M059J (cell line): ENCODE results near the gene CT47A1. TPM values are rescaled to one million over a fixed set of nuclear protein-coding genes. Genes with fewer than 3 reads are reported as not detected.
"Not testable (repeated sequence)": the region's sequence is repeated elsewhere in the genome, so short reads cannot be mapped to it uniquely, and the experiment has no call there.

Experiments used
- DNase-seq: peaks from one replicate; pipeline ENCODE4 v3.0.0-alpha.2; 2012; ENCODE audit warnings: low read depth
- total RNA-seq: library from RNA; depleted of rRNA; stranded (reverse); fragments of >200 nt; shearing (Covaris generic); gene quantifications from 2 replicates; pipeline ENCODE4 v1.2.3, GENCODE V29; 2014; rRNA removed

Gene CT47A1
- not detected in 2 replicates for total RNA-seq

DNA sequence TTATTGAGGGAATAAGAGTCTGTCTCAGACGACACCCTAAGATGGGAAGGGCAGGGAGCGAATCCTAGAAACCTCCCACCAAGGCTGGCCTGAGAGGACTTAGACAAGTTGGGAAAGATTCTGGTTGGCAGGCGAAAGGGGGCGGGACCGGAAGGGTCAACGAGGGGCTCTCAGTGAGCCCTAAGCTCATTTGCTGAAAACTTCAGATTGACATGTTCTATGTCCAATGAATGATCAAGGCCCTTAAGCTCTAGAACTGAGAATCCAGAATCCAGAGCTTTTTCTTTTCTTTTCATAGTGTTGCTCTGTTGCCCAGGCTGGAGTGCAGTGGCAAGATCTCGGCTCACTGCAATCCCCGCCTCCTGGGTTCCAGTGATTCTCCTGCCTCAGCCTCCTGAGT is at the start of gene CT47A1:
Gene CT47A1 (minus strand): TSS at position 101 of the 400 bp plus-strand sequence. CDS start 231 bp downstream, outside the sequence.
- not testable (repeated sequence) for DNase-seq

DNA sequence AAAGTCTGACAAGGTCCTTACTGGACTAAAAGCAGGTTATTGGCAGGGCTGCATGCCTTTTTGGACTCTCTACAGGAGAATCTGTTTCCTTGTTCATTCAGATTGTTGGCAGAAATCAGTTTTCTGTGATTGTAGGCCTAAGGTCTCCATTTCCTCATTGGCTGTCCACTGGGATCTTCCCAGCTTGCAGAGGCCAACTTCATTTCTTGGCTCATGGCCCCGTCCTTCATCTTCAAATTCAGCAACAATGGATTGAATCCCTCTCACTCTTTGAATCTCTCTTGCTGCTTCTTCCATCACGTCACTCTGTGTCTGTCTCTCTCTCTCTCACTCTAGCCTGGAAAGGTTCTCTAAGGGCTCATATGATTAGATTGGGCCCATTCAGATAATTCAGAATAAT is 47.0 kb upstream of the CT47A1 start:
- DNase-seq, result no peak

DNA sequence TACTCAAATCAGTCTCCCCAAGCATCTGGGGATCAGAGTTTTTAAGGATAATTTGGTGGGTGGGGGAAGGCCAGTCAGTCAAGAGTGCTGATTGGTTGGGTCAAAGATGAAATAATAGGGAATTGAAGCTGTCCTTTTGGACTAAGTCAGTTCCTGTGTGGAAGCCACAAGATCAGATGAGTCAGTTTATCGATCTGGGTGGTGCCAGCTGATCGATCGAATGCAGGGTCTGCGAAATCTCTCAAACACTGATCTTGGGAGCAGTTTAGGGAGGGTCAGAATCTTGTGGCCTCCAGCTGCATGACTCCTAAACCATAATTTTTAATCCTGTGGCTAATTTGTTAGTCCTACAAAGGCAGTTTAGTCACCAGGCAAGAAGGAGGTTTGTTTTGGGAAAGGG is 44.5 kb upstream of the CT47A1 start:
- no peak for DNase-seq

DNA sequence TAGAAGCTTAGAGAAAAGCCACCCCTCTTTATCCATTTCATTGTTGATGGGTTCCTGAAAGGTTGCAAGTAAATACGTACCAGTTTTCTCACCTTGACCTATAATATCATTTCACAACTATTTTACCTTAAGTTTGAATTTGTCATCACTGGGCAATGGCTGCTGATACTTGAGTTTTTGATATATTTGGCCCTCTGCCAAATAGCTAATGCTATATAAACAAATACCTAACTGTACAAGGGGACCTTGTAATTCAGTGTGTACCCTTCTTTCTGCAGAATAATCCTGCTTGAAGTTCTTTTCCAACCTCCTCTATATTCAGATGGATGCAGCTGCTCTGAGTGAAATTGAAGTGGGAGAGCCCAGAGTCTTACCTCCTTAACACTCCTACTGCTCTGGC is 42.9 kb upstream of the CT47A1 start:
- DNase-seq, result no peak

DNA sequence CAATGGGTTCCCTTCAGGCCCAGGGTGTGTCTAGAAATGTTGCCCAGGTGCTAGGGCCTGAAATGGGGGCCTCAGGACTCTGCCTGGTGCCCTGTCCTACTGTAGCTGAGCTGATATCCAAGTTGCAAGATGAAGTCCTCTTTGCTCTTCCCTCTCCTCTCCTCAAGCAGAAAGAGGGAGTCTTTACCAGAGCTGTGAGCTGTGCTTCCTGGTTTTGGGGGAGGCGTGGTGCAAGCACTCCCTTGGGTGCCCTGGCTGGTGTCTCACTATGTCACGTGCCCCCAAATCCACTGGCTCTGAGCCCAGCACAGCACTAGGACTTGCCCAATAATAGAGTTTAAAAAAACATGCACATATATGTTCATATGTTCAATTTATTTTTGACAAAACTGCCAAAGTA is 29.3 kb upstream of the CT47A1 start:
- no peak for DNase-seq

DNA sequence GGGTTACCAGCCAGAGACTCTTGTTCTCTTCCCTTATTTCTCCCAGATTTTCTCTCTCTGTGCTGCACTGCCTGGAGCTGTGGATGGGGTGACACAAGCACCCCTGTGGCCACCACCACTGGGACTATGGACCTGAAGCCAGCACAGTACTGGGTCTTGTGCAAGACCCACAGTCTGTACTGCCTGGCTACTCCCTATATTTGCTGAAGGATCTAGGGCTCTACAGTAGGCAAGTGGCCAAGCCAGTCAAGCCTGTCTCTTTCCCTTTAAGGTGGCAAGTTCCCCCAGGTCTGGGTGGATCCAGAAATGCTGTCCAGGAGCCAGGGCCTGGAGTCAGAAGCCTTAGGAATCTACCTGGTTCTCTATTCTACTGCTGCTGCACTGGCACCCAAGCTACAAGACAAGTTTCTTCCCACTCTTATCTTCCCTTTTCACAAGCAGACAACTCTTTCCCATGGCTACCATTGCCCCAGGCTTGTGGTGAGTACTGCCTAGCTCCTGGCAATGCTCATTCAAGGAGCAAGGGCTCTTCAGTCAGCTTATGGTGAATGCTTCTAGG is 28.4 kb upstream of the CT47A1 start:
- DNase-seq, result no peak

DNA sequence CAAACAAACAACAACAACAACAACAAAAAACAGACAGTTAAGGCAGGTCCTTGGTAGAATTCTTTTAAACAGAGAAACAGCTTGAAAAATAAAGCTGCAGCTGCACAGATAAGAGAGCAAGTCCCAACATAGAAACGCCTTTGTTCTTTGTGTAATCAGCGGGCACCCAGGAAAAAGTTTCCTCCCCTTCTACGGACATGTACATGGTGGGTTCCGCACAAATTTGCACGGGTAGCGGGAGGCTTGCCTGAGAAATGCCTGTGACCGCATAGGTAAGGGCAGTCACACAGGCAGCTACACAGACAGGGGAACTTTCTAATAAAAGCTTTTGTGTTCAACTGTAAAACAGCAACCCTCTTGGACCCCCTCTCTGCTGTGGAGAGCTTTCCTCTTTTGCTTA is 25.7 kb upstream of the CT47A1 start:
- no peak for DNase-seq

DNA sequence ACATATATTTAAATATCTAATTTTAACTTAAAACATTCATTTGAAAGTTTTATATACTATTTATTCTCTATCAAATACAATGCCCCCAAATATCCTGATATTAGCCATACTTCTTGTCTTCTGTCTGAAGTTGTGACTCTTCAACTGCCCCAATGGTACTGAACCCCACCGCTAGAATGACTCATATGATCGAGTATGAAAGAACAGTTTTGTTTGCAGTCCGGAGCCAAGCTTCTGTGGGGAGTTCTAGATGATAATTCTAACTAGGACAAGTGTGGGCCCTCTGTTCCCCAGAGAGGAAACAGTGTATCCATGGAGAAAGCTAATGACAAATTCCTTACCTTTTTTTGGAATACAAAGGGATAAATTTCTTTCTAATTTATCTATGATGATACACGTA is 24.7 kb upstream of the CT47A1 start:
- DNase-seq, result peak; percentile 2

DNA sequence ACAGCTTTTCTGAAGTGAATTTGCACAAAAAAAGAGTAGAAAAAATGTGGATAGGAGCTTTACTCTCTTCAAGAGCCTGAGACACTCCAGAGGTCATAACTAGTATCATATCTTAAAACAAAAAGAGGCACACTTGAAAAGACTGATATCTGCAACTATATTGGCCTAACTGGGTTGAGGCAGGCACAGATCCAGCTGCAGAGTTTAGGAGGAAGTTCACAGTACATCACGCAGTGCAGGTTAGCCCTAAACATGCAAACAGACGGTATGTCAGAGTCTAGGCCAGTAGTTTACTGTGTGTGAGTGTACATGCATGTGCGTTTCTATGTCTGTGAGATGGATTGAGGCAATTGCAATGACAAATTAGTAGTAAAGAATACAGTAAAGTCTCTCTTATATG is 24.2 kb upstream of the CT47A1 start:
- DNase-seq, result no peak

DNA sequence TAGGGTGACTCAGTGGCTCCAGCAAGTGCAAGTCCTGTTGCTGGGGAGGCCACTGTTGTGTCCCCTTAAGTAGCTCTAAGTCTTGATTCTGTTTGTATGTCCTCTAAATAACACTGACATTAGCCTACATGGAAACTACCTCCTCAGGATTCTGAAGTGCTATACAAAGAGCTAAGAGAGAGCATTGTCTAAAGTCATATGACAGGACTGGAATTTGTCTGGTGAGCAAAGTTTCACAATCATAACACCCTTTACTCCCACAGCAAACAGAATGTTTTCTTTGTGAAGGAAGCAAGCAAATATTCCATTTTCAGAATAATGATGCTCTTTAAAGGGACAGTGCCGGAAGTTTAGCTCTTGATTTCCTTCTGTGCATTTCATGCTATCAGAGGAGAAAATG is 23.4 kb upstream of the CT47A1 start:
- no peak for DNase-seq

DNA sequence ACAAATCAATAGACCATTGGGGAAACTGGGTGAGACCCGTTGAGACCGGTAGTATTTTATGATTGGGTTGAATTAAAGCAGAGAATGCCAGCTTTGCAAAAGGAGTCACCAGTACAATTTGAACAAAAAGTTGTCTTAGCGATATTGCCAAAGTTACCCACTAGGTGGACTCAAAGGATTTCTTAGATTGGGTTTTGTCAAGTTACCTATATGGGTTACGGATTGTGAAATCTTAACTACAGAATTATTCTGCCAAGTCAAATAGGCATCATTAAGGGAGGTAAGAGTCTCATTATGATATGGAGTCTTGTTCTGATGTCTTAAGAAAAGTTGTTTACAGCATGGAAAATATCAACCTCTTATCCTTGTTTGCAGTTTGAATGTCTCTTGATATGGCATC is 15.0 kb upstream of the CT47A1 start:
- peak; percentile 43 for DNase-seq

DNA sequence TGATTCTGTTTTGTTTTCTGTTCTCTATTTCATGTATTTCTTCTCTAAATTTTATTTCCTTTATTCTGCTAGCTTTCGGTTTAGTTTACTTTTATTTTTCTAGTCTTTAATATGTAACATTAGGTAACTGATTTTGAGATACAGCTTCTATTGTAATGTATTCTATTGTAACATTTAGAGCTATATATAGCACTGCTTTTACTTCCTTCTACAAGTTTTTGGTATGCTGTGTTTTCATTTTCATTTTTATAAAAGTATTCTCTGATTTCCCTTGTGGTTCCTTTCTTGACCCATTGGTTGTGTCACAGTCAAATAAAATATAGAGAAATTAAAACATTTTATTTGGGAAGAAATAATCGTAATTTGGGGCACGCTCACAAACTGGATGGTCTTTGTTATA is 13.9 kb upstream of the CT47A1 start:
- no peak for DNase-seq

DNA sequence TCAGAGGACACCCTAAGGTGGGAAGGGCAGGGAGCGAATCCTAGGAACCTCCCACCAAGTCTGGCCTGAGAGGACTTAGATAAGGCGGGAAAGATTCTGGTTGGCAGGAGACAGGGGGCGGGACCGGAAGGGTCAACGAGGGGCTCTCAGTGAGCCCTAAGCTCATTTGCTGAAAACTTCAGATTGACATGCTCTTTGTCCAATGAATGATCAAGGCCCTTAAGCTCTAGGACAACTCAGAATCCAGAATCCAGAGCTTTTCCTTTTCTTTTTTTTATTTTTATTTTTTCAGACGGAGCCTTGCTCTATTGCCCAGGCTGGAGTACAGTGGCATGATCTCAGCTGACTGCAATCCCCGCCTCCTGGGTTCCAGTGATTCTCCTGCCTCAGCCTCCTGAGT is 29.1 kb downstream of the CT47A1 start, which contains the start of gene CT47A7:
Gene CT47A7 (minus strand): TSS at position 101 of the 400 bp plus-strand sequence. CDS start 255 bp downstream, outside the sequence.
- DNase-seq, result not testable (repeated sequence)

Other genes with a start within 250 kb of the CT47A1 start
- not detected in 2 replicates for gene CT47B1, start 109.9 kb downstream of the CT47A1 start, total RNA-seq
- not detected in 2 replicates for gene CT47A11, start 48.6 kb downstream of the CT47A1 start, total RNA-seq
- gene CT47A10, start 43.7 kb downstream of the CT47A1 start, total RNA-seq, result not detected in 2 replicates
- gene CT47A9, start 38.9 kb downstream of the CT47A1 start, total RNA-seq, result not detected in 2 replicates
- gene CT47A8, start 34.0 kb downstream of the CT47A1 start, total RNA-seq, result not detected in 2 replicates
- not detected in 2 replicates for gene CT47A7, start 29.2 kb downstream of the CT47A1 start, total RNA-seq
- gene CT47A6, start 24.3 kb downstream of the CT47A1 start, total RNA-seq, result not detected in 2 replicates
- gene CT47A5, start 19.4 kb downstream of the CT47A1 start, total RNA-seq, result not detected in 2 replicates
- gene CT47A4, start 14.6 kb downstream of the CT47A1 start, total RNA-seq, result not detected in 2 replicates
- gene CT47A3, start 9.7 kb downstream of the CT47A1 start, total RNA-seq, result not detected in 2 replicates
- not detected in 2 replicates for gene CT47A2, start 4.8 kb downstream of the CT47A1 start, total RNA-seq
- 0.37 and 0.47 TPM in 2 replicates for gene GLUD2, start 61.9 kb upstream of the CT47A1 start, total RNA-seq